ENCODE data around the gene DEAF1. TPM values are rescaled to one million over a fixed set of nuclear protein-coding genes. Genes with fewer than 3 reads are reported as not detected.
A peak's percentile ranks its signal among the peaks of the same experiment; 100 is the strongest.

DEAF1 gene
- polyA plus RNA-seq, 12 donors: 20.7 to 41.0 (median 24.3) TPM; not detected in 1

DNA sequence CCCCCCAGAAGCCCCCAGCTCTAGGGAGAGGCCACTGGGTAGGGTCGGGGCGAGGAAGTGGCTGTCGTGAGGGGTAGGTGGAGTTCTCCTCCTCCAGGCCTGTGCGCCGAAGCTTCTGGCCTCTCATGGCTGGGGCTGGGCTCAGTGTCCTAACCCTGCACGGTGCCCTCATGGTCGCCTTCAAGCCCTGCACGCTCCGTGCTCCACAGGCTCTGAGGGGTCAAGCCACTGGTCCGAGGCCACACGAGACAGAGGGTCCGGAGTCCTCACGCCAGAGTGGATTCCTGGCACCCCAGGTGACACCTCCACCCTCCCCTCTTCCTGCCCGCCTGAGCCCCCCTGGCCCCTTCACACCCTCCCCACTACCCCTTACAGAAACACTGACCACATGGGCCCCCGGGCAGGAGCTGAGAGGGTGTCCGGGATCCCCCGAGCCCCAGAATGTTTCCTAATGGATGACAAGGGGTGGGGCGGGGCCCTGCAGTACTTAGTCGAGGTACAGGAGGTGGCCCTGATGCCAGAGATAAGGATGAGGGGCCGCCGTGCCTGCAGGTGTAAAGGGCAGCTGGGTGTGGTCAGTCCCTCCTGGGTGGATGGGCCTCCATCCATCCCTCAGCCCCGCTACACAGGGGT, 69.3 kb downstream of the DEAF1 start:
- no peak for DNase-seq

DNA sequence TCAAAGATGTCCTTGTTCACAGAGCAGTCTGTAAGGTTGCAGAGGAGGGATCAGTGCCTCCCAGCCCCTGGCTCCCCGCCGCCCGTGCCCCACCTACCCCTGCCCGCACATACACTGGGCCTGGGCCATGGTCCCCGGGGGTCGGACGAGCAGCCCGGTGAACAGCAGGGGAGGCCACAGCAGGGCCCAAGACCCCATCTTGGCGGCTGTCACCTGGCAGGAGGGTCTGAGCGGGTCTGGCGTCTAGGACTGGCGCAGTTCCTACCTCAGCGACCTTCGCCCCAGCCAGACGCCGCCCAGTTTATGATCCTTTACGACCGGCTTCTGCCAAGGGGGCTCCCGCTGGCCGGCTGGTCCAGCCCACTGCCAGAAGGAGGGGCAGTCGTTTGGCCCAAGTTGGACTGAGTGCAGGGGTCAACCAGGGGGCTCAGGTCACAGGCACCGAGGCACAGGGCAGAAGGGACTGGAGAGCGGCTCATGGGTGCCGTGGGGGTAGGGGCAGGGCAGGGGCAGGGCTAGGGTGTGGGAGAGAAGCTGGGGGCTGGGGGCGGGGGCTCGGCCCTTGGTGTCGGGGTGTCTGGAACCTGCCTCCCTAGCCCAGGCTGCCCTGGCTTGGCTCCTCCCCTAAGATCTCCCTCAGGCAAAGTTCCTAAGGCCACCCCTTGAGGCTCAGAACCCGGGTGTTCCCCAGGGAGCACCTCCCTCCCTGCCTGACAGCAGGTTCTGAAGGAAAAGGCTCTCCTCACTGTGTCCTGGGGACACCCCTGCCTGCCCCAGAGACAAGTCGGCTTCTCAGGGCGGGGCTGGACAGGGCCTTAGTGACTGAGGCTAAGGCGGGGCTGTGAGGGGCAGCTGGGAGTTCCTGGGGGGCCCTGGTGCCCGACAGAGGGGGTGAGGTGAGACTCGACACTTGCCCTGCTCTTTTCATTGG, 70.1 kb downstream of the DEAF1 start, which contains the start of gene CDHR5:
CDHR5 (minus strand) TSS at position 251 of the 931 bp plus-strand sequence; CDS start at position 198, 53 bp downstream.
- no peak for DNase-seq

DNA sequence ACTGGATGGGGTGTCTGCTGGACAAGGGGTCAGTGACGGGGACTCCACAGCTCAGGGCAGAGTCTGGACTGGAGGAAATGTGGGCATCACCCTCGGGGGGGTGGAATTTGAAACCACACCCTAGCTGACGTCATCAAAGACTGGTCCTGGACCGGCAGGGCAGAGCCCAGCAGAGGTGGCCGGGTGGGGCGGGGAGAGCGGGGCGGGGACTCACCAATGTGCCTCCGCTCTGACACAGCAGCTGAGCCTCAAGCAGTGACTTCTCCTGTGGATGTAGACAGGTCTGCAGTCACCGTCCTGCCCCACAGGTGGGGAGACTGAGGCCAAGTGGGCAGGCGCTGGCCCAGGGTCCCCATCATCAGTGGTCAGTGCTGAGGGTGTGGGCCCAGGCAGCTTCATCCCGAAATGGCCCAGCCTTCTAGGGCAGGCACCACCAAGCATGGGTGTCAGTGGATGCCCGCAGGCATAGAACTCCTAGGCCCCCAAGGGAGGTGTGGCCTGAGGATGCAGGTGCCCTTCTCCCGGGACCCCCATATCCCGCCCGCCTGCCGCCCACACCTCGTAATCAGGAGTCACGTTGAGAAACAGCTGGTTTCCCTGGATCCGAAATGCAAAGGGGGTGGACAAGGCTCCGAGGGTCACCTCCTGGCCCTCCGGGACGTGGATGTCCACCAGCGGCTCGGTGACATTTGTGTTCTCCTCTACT, 70.9 kb downstream of the DEAF1 start:
- no peak for DNase-seq

DNA sequence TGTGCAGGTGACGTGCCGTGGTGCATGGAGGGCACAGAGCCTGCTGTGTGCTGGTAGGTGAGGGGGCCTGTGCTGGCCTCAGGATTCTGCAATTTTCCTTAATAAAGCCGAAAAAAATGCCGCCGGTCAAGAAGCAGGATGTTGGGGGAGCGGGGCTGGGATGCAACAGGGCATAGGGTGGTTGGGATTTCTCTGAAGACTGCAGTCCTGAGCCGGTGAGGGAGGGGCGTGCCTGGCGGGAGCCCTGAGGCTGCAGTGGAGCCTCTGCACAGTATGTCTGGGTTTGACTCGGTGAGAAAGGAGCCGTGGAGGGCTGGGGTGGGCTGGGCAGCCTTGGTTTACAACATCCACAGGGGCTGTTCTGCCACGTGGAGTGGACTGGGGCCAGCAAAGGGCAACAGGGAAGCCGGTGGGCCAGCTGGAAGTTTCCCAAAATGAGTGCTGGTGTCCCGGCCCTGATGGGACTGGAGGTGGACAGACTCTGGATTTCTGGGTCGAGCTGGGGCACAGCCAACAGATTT, 71.6 kb downstream of the DEAF1 start:
- no peak for DNase-seq

DNA sequence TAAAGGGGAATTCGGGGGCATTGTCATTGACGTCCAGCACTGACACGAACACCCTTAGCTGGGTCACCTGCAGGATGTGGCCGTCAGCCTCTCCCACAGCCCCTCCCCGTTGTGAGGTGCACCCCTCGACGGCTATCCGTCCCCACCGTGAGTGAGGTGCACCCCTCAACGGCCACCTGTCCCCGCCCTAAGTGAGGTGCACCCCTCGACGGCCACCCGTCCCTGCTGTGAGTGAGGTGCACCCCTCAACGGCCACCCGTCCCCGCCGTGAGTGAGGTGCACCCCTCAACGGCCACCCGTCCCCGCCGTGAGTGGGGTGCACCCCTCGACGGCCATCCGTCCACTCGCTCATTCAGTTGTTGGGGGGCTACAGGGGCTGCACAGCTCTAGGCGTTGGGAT, 73.2 kb downstream of the DEAF1 start:
- no peak for DNase-seq

DNA sequence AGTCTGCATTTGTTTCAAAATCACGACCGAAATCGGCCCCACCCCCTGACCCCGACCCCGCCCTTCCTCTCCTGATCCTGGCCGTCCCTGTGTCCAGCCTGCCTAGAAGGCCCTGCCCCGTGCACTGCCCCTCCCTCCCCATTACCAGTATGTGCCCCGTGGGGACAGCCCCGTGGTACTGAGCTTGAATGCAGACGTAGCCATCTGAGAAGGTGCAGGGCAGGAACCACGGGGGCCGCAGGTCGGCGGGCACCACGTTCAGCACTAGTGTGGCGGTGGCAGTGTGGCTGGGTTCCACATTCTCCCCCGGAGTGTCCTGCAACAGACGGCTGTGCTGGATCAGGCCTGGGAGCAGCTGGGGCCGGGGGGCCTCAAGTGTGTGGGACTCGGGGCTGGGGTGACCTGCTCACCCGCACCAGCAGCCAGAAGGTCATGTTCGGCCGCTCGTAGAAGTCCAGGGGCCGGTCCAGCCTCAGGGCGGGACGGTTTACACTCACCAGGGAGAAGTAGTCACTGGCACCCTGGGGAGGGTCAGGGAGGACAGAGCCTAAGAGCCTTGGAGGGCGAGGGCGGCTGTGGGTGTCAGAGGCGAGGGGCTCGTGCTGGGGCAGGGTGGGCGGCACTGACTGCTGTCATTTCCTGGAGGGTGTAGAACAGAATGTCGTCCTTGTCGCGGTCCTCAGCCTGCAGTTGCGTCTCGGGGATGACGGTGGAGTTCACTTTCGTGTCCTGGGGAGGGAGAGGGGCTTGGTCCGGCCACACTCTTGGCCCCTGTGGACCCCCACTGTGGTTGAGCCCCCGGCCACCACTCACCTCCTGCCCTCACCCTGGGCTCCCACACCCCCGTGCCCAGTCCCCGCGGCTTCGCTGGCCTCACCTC, 73.8 kb downstream of the DEAF1 start:
- DNase-seq: no peak

DNA sequence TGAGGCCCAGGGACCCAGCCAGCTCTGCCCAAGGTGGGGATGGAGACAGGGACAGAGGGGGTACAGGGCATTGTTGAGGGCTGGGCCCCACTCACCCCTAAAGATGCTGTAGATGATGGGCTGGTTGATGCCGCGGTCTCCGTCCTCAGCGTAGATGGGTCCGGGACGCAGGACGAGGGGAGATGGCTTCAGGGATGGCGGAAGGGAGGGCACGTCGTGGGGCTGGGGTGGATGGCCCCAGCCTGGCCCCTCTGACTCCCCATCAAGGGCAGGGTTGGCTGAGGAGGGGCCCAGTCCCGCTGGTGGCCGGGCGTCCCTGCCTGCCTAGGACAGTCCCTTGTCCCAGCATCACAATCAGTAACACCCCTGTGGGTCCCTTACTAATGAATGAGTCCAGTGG, 74.8 kb downstream of the DEAF1 start:
- no peak for DNase-seq

DNA sequence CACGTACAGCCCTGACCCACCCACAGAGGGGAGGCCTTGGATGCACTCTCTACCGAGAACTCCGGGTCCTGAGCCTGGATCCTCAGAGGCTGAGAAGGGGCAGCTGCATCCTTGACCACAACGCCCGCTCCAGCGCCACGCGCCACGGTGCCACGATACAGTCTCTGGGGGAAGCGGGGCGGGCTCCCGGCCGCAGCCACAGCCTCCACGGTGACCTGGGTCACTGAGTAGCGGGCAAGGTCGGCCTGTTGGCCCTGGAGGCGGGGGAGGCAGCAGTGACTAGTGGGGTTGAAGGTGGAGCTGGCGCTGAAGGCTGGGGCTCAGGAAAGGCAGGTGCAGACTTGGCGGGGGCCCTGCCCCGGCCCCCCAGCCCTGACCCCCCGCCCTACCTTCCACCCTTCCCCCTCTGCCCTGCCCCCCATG, 75.4 kb downstream of the DEAF1 start:
- DNase-seq: no peak

DNA sequence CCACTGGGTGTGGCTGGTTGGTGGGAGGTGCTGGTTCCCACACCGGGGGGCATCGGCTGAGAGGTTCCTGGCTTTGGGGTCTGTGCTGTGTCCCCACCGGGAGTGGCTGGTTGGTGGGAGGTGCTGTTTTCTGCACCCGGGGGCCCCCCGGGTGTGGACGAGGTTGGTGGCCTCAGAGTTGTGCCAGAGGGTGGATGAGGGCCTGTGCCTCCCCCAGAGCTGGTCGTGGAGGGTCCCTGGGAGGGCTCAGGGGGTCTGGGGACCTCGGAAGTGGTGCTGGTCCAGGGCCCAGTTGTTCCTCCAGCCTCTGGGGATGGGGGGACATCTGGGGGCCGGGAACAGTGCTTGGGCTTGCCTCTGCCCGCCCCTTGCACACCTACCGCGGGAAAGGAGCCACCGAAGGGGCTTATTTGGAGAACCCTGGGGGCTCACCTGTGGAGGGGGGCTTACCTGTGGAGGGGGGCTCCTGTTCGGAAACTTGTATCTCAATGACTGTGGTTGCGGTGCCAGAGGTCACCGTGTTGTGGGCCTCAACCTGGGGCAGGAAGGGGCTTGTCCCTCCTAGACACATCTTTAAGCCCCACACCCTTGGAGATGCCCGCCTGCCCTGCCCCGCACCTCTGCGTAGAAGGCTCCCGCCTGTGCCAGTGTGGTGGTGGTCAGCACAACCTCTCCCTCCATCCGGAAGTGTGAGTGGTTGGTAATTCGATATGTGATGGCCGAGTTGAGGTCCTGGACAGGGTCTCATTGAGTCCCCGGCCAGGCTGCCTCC, 76.0 kb downstream of the DEAF1 start:
- no peak for DNase-seq

DNA sequence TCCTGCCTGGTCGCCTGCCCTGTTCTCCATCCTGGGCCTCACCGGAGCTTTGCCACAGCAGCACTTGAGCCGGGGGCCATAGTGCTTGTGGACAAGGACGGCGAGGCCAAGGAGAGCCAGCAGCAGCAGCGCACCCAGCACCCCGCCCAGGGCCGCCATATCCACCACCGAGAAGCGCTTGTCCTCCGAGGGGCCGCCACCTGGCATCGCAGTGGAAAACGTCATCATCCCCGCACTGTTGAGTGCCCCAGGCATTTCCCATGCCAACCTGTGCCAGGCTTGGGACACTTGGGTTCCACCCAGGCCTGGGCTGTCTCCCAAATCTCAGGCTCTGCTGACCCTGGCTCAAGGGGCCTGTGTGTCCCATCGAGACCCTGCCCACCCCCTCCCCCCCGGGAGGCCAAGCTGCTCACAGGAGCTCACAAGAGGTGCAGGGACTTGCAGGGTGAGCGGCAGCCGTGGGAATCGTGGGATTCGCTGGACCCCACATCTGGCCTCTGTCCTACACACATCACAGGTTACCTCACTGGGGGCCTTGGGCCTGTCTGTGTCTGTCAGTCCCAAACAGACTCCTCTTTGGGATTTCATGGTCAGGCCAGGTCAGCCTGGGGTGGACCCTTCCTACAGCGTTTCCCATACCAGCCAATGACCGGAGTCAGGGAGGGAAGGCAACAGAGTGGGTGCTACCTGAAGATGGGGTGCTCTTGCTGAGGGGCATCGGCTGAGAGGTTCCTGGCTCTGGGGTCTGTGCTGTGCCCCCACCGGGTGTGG, 76.9 kb downstream of the DEAF1 start:
- DNase-seq: no peak

DNA sequence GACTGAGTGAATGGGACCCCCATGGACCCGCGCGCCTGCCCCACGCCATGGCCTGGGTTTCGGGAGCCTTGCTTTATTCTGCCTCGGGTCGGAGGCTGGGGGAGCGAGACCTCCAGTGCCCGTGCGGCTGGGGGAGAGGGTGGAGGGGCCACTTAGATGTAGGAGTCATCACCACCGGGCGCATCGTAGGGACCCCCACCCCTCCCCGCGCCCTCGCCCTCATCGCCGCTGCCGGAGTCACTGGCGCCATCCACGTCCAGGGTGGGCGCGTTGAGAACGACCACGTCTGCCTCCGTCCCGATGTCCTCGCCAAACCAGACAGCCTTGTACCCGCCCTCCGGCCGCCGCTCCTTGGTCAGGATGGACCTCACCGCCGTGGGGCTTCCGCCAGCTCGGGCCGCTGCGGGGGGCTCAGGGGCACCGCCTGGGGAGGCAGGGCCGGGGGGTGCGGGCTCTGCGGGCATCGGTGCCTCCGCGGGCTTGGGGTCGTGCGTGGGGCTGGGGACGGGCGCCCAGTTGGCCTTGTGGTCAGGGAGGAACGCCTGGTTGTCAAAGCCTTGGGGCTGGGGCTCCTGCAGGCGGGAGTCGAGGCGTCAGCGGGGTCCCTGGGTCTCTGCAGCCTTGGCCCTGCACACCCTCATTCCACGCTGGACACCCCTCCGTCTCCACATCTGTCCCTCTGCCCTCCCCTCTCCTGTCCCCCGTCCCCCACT, 77.7 kb downstream of the DEAF1 start:
- no peak for DNase-seq

DNA sequence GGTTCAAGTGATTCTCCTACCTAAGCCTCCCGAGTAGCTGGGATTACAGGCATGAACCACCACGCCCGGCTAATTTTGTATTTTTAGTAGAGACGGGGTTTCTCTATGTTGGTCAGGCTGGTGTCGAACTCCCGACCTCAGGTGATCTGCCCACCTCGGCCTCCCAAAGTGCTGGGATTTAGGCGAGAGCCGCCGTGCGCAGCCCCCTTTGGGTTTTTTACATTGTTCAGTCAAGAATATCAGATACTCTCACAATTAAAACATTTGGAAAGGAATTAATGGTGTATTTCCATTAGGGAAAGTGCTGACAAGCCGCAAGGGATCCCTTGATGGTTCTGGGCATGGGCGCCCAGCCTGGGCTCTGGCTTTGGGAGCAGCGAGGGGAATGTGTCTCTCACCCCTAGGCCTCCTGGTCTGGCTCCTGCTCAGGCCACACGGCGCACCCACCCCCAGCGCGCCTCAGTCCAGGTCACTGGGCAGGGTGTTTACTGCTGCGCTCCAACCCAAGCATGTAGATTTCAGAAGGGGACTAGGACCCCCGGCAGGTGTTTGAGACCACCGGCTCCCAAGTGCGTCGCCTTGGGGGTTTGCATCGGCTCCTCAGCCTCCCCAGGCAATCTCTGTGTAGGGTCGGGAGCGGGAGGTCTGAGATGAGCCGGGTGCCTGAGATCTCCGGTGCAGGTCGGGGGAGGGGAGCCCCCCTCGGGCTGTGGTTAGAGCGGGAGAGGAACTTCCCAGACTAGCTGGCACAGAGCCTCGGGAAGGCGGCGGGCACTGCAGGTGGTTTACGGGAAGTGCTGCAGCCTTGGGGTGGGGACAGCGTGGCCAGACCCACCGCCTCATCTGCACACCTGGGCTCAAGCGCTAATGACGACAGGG, 78.5 kb downstream of the DEAF1 start:
- DNase-seq: no peak

DNA sequence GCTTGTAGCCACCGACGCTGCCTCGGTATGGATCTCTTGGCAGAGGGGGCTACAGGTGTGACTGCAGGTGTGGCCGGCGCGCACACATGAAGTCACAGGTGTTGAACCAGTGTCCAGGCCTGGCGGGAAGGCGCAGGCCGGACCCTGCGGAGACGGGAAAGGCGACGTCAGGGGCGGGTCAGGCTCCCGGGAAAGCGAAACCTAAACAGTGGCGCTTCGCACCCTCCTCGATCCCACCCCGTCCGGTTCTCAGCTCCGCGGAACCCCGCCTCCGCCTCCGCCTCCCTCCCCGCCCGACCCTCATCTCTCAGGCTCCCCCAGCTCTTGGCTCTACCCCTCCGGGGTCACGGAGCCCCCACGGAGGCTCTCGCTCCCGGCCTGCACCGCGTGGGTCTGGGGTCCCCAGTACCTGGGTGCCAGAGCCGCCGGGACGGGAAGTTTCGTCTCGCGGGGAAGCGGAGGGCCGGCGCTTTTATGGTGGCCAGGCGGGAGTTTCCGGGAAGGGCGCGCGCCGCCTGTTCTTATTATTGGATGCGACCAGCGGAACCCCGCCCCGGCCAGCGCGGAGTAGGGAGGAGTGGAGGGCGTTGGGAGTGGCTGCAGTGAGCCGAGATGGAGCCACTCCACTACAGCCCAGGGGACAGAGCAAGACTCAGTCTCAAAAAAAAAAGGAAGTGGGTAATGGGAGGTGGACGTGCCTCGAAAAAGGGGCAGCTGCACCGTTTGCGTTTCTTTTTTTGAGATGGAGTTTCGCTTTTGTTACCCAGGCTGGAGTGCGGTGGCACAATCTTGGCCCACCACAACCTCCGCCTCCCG, 79.3 kb downstream of the DEAF1 start, which contains the start of gene IRF7:
IRF7 (minus strand) TSS at position 447 of the 816 bp plus-strand sequence. CDS start 586 bp downstream, outside the sequence.
- DNase-seq: peak; percentile 94

DNA sequence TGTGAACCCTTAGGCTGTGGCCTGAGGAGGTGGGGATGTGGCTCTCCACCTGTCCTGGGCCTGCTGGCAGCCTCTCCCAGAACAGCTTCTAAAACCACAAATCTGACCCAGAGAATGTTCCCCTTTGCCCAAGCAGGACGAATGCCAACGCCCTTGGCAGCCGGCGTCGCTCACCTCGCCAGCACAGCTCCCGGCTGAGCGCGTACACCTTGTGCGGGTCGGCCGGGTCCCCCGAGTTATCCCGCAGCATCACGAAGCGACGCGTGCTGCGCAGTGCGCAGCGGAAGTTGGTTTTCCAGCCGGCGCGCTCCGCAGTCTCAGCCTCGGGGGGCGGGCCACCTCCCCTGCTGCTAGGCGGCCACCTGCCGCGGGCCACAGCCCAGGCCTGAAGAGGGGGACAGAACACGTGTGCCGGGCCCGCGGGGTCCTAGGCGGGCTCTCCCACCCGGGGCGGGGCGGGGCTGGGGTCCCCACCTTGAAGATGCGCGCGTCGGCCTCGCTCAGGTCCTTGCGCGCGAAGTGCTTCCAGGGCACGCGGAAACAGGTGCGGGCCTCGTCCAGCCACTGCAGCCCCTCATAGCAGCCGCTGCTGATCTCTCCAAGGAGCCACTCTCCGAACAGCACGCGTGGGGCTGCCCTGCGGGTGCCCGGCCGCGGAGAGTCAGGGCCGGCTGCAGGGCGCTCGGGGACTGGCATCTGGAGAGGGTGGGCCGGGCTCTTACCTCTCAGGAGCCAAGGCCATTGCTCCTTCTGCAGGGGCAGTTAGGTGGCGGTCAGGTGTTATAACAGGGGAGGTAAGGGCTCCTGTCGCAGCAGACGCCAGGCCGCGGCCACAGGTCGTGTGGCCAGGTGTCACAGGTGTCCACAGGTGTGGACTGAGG, 80.2 kb downstream of the DEAF1 start:
- no peak for DNase-seq

DNA sequence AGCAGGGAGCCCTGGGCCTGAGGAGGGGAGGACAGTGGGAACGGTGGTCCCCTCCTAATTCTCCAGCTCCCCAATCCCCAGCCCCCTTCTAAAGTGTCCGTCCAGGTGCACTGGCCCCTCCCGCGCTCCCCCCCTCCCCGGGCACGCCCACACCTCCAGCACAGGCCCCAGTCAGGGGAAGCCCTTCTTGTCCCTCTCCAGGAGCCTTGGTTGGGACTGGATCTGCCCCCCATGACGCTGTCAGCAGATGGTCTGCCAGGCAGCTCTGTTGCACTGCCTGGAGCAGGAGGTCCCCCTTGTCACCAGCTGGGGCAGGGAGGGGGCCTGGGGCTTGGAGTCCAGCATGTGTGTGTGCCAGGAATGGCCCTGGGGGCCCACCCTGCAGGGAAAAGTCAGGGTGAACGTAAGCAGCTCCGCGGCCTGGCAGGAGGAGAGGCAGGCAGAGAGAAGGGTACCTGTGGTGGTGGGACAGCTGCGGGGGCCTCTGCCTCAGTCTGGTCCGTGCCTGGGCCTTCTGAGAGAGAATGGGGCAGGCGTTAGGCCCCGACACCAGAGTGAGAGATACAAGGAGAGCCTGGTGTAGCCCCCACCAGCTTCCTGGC, 80.9 kb downstream of the DEAF1 start:
- no peak for DNase-seq
